H1 (cell line): Measurements from ENCODE around the gene PTX4. TPM values are rescaled to one million over a fixed set of nuclear protein-coding genes. Genes with fewer than 3 reads are reported as not detected.

Source experiments
- CTCF ChIA-PET: fragments of 300-600 bp; sonication (Branson Sonifier 250); formaldehyde crosslinking; loops from one replicate; lab custom pipeline; 2021; ENCODE audit not compliant: partially characterized antibody; lab: Charles Lee
- POLR2A ChIA-PET: fragments of 300-600 bp; sonication (Branson Sonifier 250); formaldehyde crosslinking; loops from one replicate; lab custom pipeline; 2021; ENCODE audit warnings: inconsistent platforms; ENCODE audit not compliant: partially characterized antibody; lab: Charles Lee
- DNase-seq, 2 experiments: peaks; one replicate each; pipeline versions ENCODE4 v3.0.0 to v3.0.0-alpha.2; 2010 to 2022; ENCODE audit warnings: low spot score in 2 of 2, low read depth in 1 of 2, mixed read lengths in 1 of 2
- FAIRE-seq: peaks from 2 replicates; lab custom pipeline; 2011; peaks lifted over from hg19 to GRCh38; lab: Jason Lieb, UNC
- H2AFZ ChIP-seq: 2 replicates; pipeline ENCODE4 v1.8.1; 2012; ENCODE audit warnings: low read length, inconsistent platforms
- H2AK5ac ChIP-seq: 2 replicates; pipeline ENCODE4 v1.6.1; 2013; ENCODE audit warnings: low read depth, low read length
- H2BK120ac ChIP-seq: replicated peaks from 2 replicates; pipeline ENCODE3; 2013; ENCODE audit warnings: low read depth, low read length, inconsistent platforms
- H2BK12ac ChIP-seq: 2 replicates; pipeline ENCODE4 v1.6.1; 2013; ENCODE audit warnings: low read depth, low read length
- H2BK15ac ChIP-seq: 2 replicates; pipeline ENCODE4 v1.6.1; 2013; ENCODE audit warnings: low read length
- H2BK20ac ChIP-seq: 2 replicates; pipeline ENCODE4 v1.6.1; 2013; ENCODE audit warnings: low read length
- H2BK5ac ChIP-seq: 2 replicates; pipeline ENCODE4 v1.6.1; 2013; ENCODE audit warnings: low read depth, low read length
- H3K14ac ChIP-seq: 2 replicates; pipeline ENCODE4 v1.6.1; 2013; ENCODE audit warnings: inconsistent platforms; ENCODE audit not compliant: insufficient read length
- H3K18ac ChIP-seq: 2 replicates; pipeline ENCODE4 v1.6.1; 2013; ENCODE audit warnings: low read length; ENCODE audit errors: extremely low read depth
- H3K23ac ChIP-seq: 2 replicates; pipeline ENCODE4 v1.6.1; 2013; ENCODE audit warnings: inconsistent platforms; ENCODE audit not compliant: insufficient read length
- H3K23me2 ChIP-seq: 2 replicates; pipeline ENCODE4 v1.6.1; 2013; ENCODE audit warnings: low read depth, low read length
- H3K27ac ChIP-seq: 2 replicates; pipeline ENCODE4 v1.6.1; 2011; ENCODE audit warnings: low read depth, low read length, inconsistent platforms
- H3K27me3 ChIP-seq, 4 experiments: replicated peaks in 1 of 4; 1 replicate in 1 of 4; 2 replicates in 3 of 4; pipeline versions ENCODE4 v1.6.1 to v1.8.1; 2011 to 2013; ENCODE audit warnings: low read length in 3 of 4, mild to moderate bottlenecking in 3 of 4, inconsistent platforms in 2 of 4, mixed read lengths in 2 of 4, moderate library complexity in 1 of 4; ENCODE audit not compliant: control insufficient read depth in 3 of 4, insufficient read depth in 3 of 4; ENCODE audit errors: extremely low read depth in 1 of 4
- H3K36me3 ChIP-seq, 4 experiments: 2 replicates each; pipeline versions ENCODE4 v1.6.1 to v1.8.1; 2011 to 2013; ENCODE audit warnings: mild to moderate bottlenecking in 4 of 4, low read length in 3 of 4, moderate library complexity in 2 of 4, control low read depth in 1 of 4, inconsistent platforms in 1 of 4; ENCODE audit not compliant: insufficient read depth in 4 of 4, control insufficient read depth in 2 of 4
- H3K4ac ChIP-seq: replicated peaks from 2 replicates; pipeline ENCODE3; 2013; ENCODE audit warnings: low read length, low read depth, mixed read lengths, inconsistent platforms; ENCODE audit not compliant: insufficient read length
- H3K4me1 ChIP-seq, 4 experiments: replicated peaks in 1 of 4; 1 replicate in 1 of 4; 2 replicates in 3 of 4; pipeline versions ENCODE4 v1.6.1 to v1.8.1; 2011 to 2013; ENCODE audit warnings: low read length in 3 of 4, inconsistent platforms in 2 of 4, mixed read lengths in 1 of 4; ENCODE audit not compliant: insufficient read depth in 4 of 4, control insufficient read depth in 3 of 4
- H3K4me2 ChIP-seq, 2 experiments: 2 replicates each; pipeline versions ENCODE4 v1.6.1 to v1.8.1; 2011 to 2013; ENCODE audit warnings: low read depth in 2 of 2, low read length in 2 of 2, control low read depth in 1 of 2, inconsistent platforms in 1 of 2, mild to moderate bottlenecking in 1 of 2; ENCODE audit not compliant: insufficient read depth in 1 of 2
- H3K4me3 ChIP-seq, 4 experiments: fragments of 200-600, 300-600 bp in 1 of 4; sonication (generic), shearing (Covaris generic), sonication (Bioruptor Twin) in 1 of 4; 2 replicates each; pipeline versions ENCODE4 v1.5.1 to v1.8.1; 2011 to 2016; ENCODE audit warnings: low read length in 4 of 4, low read depth in 3 of 4, control low read depth in 2 of 4, inconsistent platforms in 2 of 4, mild to moderate bottlenecking in 2 of 4, mixed read lengths in 1 of 4, moderate library complexity in 1 of 4; ENCODE audit not compliant: insufficient read depth in 2 of 4; ENCODE audit errors: extremely low read depth in 1 of 4
- H3K56ac ChIP-seq: replicated peaks from 2 replicates; pipeline ENCODE3; 2013; ENCODE audit warnings: low read depth, mild to moderate bottlenecking, mixed read lengths, low read length, inconsistent platforms; ENCODE audit not compliant: insufficient read length
- H3K79me1 ChIP-seq: 2 replicates; pipeline ENCODE4 v1.6.1; 2013; ENCODE audit warnings: low read depth, low read length, control low read depth
- H3K79me2 ChIP-seq, 2 experiments: 2 replicates each; pipeline versions ENCODE4 v1.6.1 to v1.8.1; 2012 to 2013; ENCODE audit warnings: low read length in 2 of 2, mild to moderate bottlenecking in 2 of 2, inconsistent platforms in 1 of 2; ENCODE audit not compliant: insufficient read depth in 2 of 2, control insufficient read depth in 1 of 2
- H3K9ac ChIP-seq, 4 experiments: replicated peaks in 1 of 4; 1 replicate in 1 of 4; 2 replicates in 3 of 4; pipeline versions ENCODE4 v1.6.1 to v1.8.1; 2011 to 2013; ENCODE audit warnings: low read depth in 3 of 4, low read length in 3 of 4, control low read depth in 2 of 4, mild to moderate bottlenecking in 2 of 4, moderate library complexity in 2 of 4, inconsistent platforms in 1 of 4; ENCODE audit errors: extremely low read depth in 1 of 4
- H3K9me3 ChIP-seq, 2 experiments: 2 replicates each; pipeline versions ENCODE4 v1.6.1 to v1.8.1; 2012 to 2013; ENCODE audit warnings: mild to moderate bottlenecking in 2 of 2, moderate library complexity in 2 of 2, control low read depth in 1 of 2, inconsistent platforms in 1 of 2, low read depth in 1 of 2, low read length in 1 of 2, mixed read lengths in 1 of 2; ENCODE audit not compliant: insufficient read depth in 2 of 2
- H4K20me1 ChIP-seq, 2 experiments: replicated peaks in 1 of 2; 2 replicates each; pipeline versions ENCODE3 to v1.8.1; 2011 to 2013; ENCODE audit warnings: inconsistent platforms in 2 of 2, low read length in 2 of 2, mild to moderate bottlenecking in 1 of 2; ENCODE audit not compliant: insufficient read depth in 2 of 2, control insufficient read depth in 1 of 2
- H4K5ac ChIP-seq: 2 replicates; pipeline ENCODE4 v1.6.1; 2013; ENCODE audit warnings: low read length, low read depth, mixed read lengths, inconsistent platforms; ENCODE audit not compliant: insufficient read length
- H4K8ac ChIP-seq: 2 replicates; pipeline ENCODE4 v1.8.0; 2013; ENCODE audit warnings: mild to moderate bottlenecking, moderate library complexity, low read length, inconsistent platforms; ENCODE audit not compliant: insufficient read depth; ENCODE audit errors: extremely low read depth
- H4K91ac ChIP-seq: replicated peaks from 2 replicates; pipeline ENCODE3; 2013; ENCODE audit warnings: low read length, mixed read lengths, inconsistent platforms; ENCODE audit not compliant: insufficient read length
- TBP ChIP-seq: IDR thresholded peaks from 2 replicates; pipeline ENCODE4 v1.6.1; 2011; ENCODE audit warnings: low read depth, low read length, improper control_type of control experiment
- WGBS, 2 experiments: shearing (Covaris generic) in 1 of 2; methylation state at CpG; one replicate each; pipeline versions ENCODE4 v1.1.6 to v1.1.7; 2013 to 2015; ENCODE audit warnings: low lambda C conversion rate in 2 of 2, mixed read lengths in 2 of 2, inconsistent platforms in 1 of 2, low coverage in 1 of 2, missing lambda C conversion rate in 1 of 2; ENCODE audit not compliant: insufficient replicate concordance in 2 of 2, insufficient coverage in 1 of 2, insufficient read length in 1 of 2; ENCODE audit errors: extremely low coverage in 1 of 2, missing lambda C conversion rate in 1 of 2; 5-methylcytosine and 5-hydroxymethylcytosine counted together
- polyA plus RNA-seq, 7 experiments: library from polyadenylated mRNA; depleted of rRNA in 3 of 7; stranded (reverse) in 5 of 7; unstranded in 2 of 7; fragments of >200 nt in 5 of 7; fragments of 200-250 nt in 2 of 7; gene quantifications; 1 replicate in 5 of 7; 2 replicates in 1 of 7; 4 replicates in 1 of 7; pipeline versions ENCODE4 v1.2.1 to v1.2.3, GENCODE V29; 2011 to 2013; ENCODE audit warnings: missing spikeins in 2 of 7, mixed read lengths in 2 of 7
- total RNA-seq: library from RNA; stranded (reverse); fragmentation: NEBNext Ultra II Directional; extraction: Animal tissue kit (Norgen Biotek cat#: 25700); gene quantifications from 2 replicates; pipeline ENCODE4 v1.2.1, GENCODE V29; 2021

The PTX4 gene
- total and polyA plus RNA-seq, 2 of the 8 experiments (the other 6 are each of a cell fraction or from before 2014, with no cell fraction given): not detected

DNA sequence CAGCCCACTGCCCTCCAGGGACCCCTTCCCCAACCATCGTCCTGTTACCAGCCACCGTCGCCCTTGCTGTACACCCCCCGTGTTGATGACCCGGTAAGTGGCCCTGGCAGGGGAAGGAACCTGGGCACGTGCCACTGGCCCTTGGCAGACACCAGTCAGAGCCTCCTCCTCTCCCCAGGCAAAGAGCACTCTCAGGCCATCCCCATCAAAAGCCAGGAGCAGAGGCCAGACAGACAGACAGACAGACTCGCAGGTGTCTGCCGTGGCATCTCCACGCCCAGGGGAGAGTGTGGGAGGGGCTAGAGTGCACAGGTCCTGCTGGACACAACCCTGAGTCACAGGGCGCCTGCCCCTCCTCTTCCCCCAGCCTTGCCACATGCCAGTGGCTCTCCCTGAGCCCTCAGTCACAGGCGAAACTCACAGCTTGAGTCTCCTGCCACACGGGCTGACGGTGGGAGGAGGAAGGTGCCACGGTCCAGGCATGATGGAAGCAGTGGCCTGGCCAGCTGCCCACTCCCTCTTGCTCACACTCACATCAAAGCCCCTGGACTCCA, 21.7 kb downstream of the PTX4 start:
- no peak overlapping the region for H3K27ac ChIP-seq
- peaks cover 0 to 6% (median 0%) of the 10 kb centered on the region in 4 experiments; a peak in 1 of 8 replicates for H3K36me3 ChIP-seq
- DNase-seq (peak in 1 of 2 experiments; percentile 37), FAIRE-seq (no peak)
- H3K79me1 ChIP-seq: peaks cover 27% of the 10 kb centered on the region
- H3K4ac ChIP-seq: no peak overlapping the region
- no peaks in the 10 kb centered on the region for H3K9me3 ChIP-seq
- H2BK5ac ChIP-seq: no peak overlapping the region; the same call in 1 of the 2 replicates
- no peak overlapping the region for H4K91ac ChIP-seq
- H3K23ac ChIP-seq: no peak overlapping the region
- H3K9ac ChIP-seq: no peak overlapping the region; a peak in 1 of 7 replicates
- H3K4me1 ChIP-seq: 0 out of 7 replicates have a peak, but pooled peaks cover 0 to 5% (median 0%) of the 10 kb centered on the region in 4 experiments
- no peak overlapping the region for H2BK15ac ChIP-seq
- H3K79me2 ChIP-seq: peaks cover 0 to 58% of the 10 kb centered on the region in 2 experiments; a peak in 3 of 4 replicates
- no peak overlapping the region for H3K4me2 ChIP-seq
- H2AFZ ChIP-seq: no peak overlapping the region
- POLR2A ChIA-PET: interaction anchor here (1.8 kb wide), 1 partner anchor 10 kb away, joined by 5 read pairs; no protein-coding TSS in a partner anchor
- H2BK120ac ChIP-seq: no peak overlapping the region
- no peak overlapping the region for H3K56ac ChIP-seq
- no peaks in the 10 kb centered on the region for H3K23me2 ChIP-seq
- H2BK20ac ChIP-seq: no peak overlapping the region
- no peak overlapping the region for H3K4me3 ChIP-seq
- H4K20me1 ChIP-seq: peaks cover 10 to 14% of the 10 kb centered on the region in 2 experiments
- no peak overlapping the region for H2BK12ac ChIP-seq
- no peak overlapping the region for H3K18ac ChIP-seq
- H4K5ac ChIP-seq: no peak overlapping the region
- no peaks in the 10 kb centered on the region for H3K27me3 ChIP-seq
- peak overlapping the region; percentile 68; the same call in 1 of the 2 replicates for H4K8ac ChIP-seq
- CTCF ChIA-PET: no interaction called here
- H3K14ac ChIP-seq: no peak overlapping the region
- no peak overlapping the region for H2AK5ac ChIP-seq
- 86% methylated on average over 8 of the region's 14 CpGs; no CpG with 5 or more reads in 1 of the 2 experiments for WGBS, 2 experiments
- no peak for TF ChIP-seq TBP
